K562 (cell line): ENCODE measurements around the gene PITPNM3. TPM values are rescaled to one million over a fixed set of nuclear protein-coding genes. Genes with fewer than 3 reads are reported as not detected.

ENCODE experiments used
- ADNP ChIP-seq: fragments of 200-800 bp; sonication (Bioruptor generic); IDR thresholded peaks from 2 replicates; pipeline ENCODE4 v1.6.1; 2016; ENCODE audit warnings: missing genetic modification characterization, missing compliant biosample characterization
- CBFA2T3 ChIP-seq: fragments of 450-650 bp; IDR thresholded peaks from 2 replicates; pipeline ENCODE4 v1.6.1; 2017
- DNMT1 ChIP-seq: fragments of 450-650 bp; IDR thresholded peaks from 2 replicates; pipeline ENCODE4 v1.6.1; 2016; ENCODE audit warnings: antibody characterized with exemption, mild to moderate bottlenecking
- ESRRA ChIP-seq: fragments of 450-650 bp; IDR thresholded peaks from 2 replicates; pipeline ENCODE4 v1.6.1; 2014; ENCODE audit warnings: low read depth, mild to moderate bottlenecking, moderate library complexity, borderline replicate concordance
- ESRRB ChIP-seq: fragments of 250-450 bp; sonication (Bioruptor Pico); IDR thresholded peaks from 2 replicates; pipeline ENCODE4 v1.5.0; 2020; ENCODE audit warnings: mild to moderate bottlenecking, moderate library complexity, borderline replicate concordance
- ETV5 ChIP-seq: sonication (generic); formaldehyde crosslinking; IDR thresholded peaks from 2 replicates; pipeline ENCODE4 v1.4.0; 2020; ENCODE audit warnings: low read depth, mild to moderate bottlenecking, missing genetic modification reagents
- GMEB1 ChIP-seq: fragments of 250-450 bp; sonication (Bioruptor Pico); IDR thresholded peaks from 2 replicates; pipeline ENCODE4 v1.4.0; 2020; ENCODE audit warnings: mild to moderate bottlenecking
- HMGXB4 ChIP-seq: sonication (generic); formaldehyde crosslinking; IDR thresholded peaks from 2 replicates; pipeline ENCODE4 v1.8.1; 2023; ENCODE audit warnings: mild to moderate bottlenecking, missing genetic modification reagents
- NCOR1 ChIP-seq: fragments of 450-650 bp; IDR thresholded peaks from 2 replicates; pipeline ENCODE4 v1.6.1; 2016; ENCODE audit warnings: mild to moderate bottlenecking, moderate library complexity
- NFE2 ChIP-seq: IDR thresholded peaks from 2 replicates; pipeline ENCODE4 v1.6.1; 2014; ENCODE audit warnings: antibody characterized with exemption, low read depth
- NFIC ChIP-seq: fragments of 450-650 bp; IDR thresholded peaks from 2 replicates; pipeline ENCODE4 v1.6.1; 2017; ENCODE audit warnings: mild to moderate bottlenecking, inconsistent platforms
- POLR2G ChIP-seq: fragments of 200-400 bp; formaldehyde crosslinking; IDR thresholded peaks from 2 replicates; pipeline ENCODE4 v1.6.1; 2017; ENCODE audit warnings: low read depth, mild to moderate bottlenecking, antibody characterized with exemption, low read length, moderate library complexity
- RBFOX2 ChIP-seq: fragments of 200-400 bp; formaldehyde crosslinking; IDR thresholded peaks from 2 replicates; pipeline ENCODE4 v1.6.1; 2017; ENCODE audit warnings: low read depth, mild to moderate bottlenecking, low read length, moderate library complexity
- STAT5B ChIP-seq: fragments of 250-450 bp; sonication (Bioruptor Pico); IDR thresholded peaks from 2 replicates; pipeline ENCODE4 v1.8.0; 2021; ENCODE audit warnings: mild to moderate bottlenecking, inconsistent platforms
- ZNF395 ChIP-seq: fragments of 200-800 bp; sonication (Bioruptor generic); IDR thresholded peaks from 2 replicates; pipeline ENCODE4 v1.6.1; 2017; ENCODE audit warnings: missing genetic modification characterization, missing compliant biosample characterization
- ZNF444 ChIP-seq: fragments of 250-450 bp; sonication (Bioruptor Pico); IDR thresholded peaks from 2 replicates; pipeline ENCODE4 v1.4.0; 2020; ENCODE audit warnings: mild to moderate bottlenecking, moderate library complexity
- ZNF512 ChIP-seq: IDR thresholded peaks from 2 replicates; pipeline ENCODE4 v1.6.1; 2016; ENCODE audit warnings: missing genetic modification characterization, missing compliant biosample characterization
- ZNF695 ChIP-seq: fragments of 450-650 bp; formaldehyde crosslinking; IDR thresholded peaks from 2 replicates; pipeline ENCODE4 v1.4.0; 2020; ENCODE audit warnings: mild to moderate bottlenecking, moderate library complexity
- polyA plus RNA-seq, 8 experiments: library from polyadenylated mRNA; depleted of rRNA in 4 of 8; stranded (reverse) in 5 of 8; unstranded in 3 of 8; fragments of >200 nt; fragmentation: Nextera tagmentation in 2 of 8; fragmentation: Illumina TruSeq in 1 of 8; extraction: Ambion mirVana in 2 of 8; extraction: Trizol in 1 of 8; gene quantifications; 2 replicates each; pipeline versions ENCODE4 v1.2.1 to v1.2.3, GENCODE V29; 2011 to 2014; ENCODE audit warnings: inconsistent platforms in 1 of 8, missing spikeins in 1 of 8
- total RNA-seq, 7 experiments: library from RNA; depleted of rRNA in 6 of 7; stranded (reverse); fragments of >200 nt in 6 of 7; fragmentation: Illumina TruSeq in 2 of 7; extraction: Trizol in 2 of 7; gene quantifications; 2 replicates each; pipeline versions ENCODE4 v1.2.1 to v1.2.3, GENCODE V29; 2011 to 2021; ENCODE audit warnings: low replicate concordance in 1 of 7
- TF ChIP-seq, protein P1 (sequence below): sonication (generic); formaldehyde crosslinking; IDR thresholded peaks from 2 replicates; pipeline ENCODE4 v1.8.0; 2022; ENCODE audit warnings: mild to moderate bottlenecking, missing genetic modification reagents

The PITPNM3 gene
- total and polyA plus RNA-seq, 9 of the 15 experiments (the other 6 are each of a cell fraction or from before 2014, with no cell fraction given) = 0.14 to 0.38 (median 0.22) TPM; not detected in 2

- TF ChIP-seq ESRRA = no peak
- TF ChIP-seq NFIC = peak; percentile 67
- no peak for TF ChIP-seq DNMT1
- no peak for TF ChIP-seq ADNP (tag)
- TF ChIP-seq RBFOX2 = no peak
- TF ChIP-seq NFE2 = peak; percentile 48; the same call in 1 of the 2 replicates
- no peak for TF ChIP-seq ESRRB (CRISPR knock-in tag)
- TF ChIP-seq ZNF444 = no peak
- no peak for TF ChIP-seq POLR2G
- no peak for TF ChIP-seq GMEB1 (CRISPR knock-in tag)
- TF ChIP-seq ETV5 (CRISPR knock-in tag) = no peak
- TF ChIP-seq CBFA2T3 = peak; percentile 80
- no peak for TF ChIP-seq ZNF395 (CRISPR knock-in tag)
- TF ChIP-seq ZNF695 (CRISPR knock-in tag) = no peak
- TF ChIP-seq, protein P1, sequence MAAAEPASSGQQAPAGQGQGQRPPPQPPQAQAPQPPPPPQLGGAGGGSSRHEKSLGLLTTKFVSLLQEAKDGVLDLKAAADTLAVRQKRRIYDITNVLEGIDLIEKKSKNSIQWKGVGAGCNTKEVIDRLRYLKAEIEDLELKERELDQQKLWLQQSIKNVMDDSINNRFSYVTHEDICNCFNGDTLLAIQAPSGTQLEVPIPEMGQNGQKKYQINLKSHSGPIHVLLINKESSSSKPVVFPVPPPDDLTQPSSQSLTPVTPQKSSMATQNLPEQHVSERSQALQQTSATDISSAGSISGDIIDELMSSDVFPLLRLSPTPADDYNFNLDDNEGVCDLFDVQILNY (CRISPR knock-in tag) = no peak
- TF ChIP-seq STAT5B = no peak
- TF ChIP-seq NCOR1 = peak; percentile 60
- TF ChIP-seq ZNF512 (tag) = no peak
- TF ChIP-seq HMGXB4 (CRISPR knock-in tag) = no peak
Observed at GRCh38 chr17:6450926-6451832, 105.2 kb downstream of the PITPNM3 start (continued).
